CD4-positive, alpha-beta T cell (primary cell): Measurements from ENCODE around the gene B3GALT5. TPM values are rescaled to one million over a fixed set of nuclear protein-coding genes. Genes with fewer than 3 reads are reported as not detected.

ENCODE experiments used
- ATAC-seq: fragments of 200-7000 bp; cut with Tn5 transposase; one replicate; pipeline ENCODE4 v1.10.0; 2022; ENCODE audit warnings: mild to moderate bottlenecking; ENCODE audit not compliant: poor library complexity
- CTCF ChIA-PET: fragments of 350-600 bp; sonication (Branson Sonifier 250); formaldehyde crosslinking; loops from one replicate; lab custom pipeline; 2021; ENCODE audit warnings: antibody characterized with exemption, inconsistent platforms; lab: Charles Lee
- POLR2A ChIA-PET: fragments of 350-600 bp; sonication (Branson Sonifier 250); formaldehyde crosslinking; loops from one replicate; lab custom pipeline; 2021; ENCODE audit warnings: antibody characterized with exemption, inconsistent platforms; lab: Charles Lee
- DNase-seq, 14 experiments: peaks; one replicate each; pipeline ENCODE4 v3.0.0-alpha.2; 2013 to 2020; ENCODE audit warnings: mixed read lengths in 2 of 14
- H3K27ac ChIP-seq, 2 donors: one replicate each; pipeline versions ENCODE4 v1.5.1 to v1.7.0; 2013; ENCODE audit warnings: low read length in 2 of 2, low read depth in 1 of 2, mild to moderate bottlenecking in 1 of 2
- H3K27me3 ChIP-seq, 2 experiments: 1 replicate in 1 of 2; 2 replicates in 1 of 2; pipeline versions ENCODE4 v1.6.1 to v1.7.0; 2013; ENCODE audit warnings: low read length in 2 of 2, control low read depth in 1 of 2, mild to moderate bottlenecking in 1 of 2, moderate library complexity in 1 of 2; ENCODE audit not compliant: insufficient read depth in 2 of 2, control insufficient read depth in 1 of 2
- H3K36me3 ChIP-seq: one replicate; pipeline ENCODE4 v1.6.1; 2013; ENCODE audit warnings: low read length, control low read depth; ENCODE audit not compliant: insufficient read depth
- H3K4me1 ChIP-seq: one replicate; pipeline ENCODE4 v1.6.1; 2013; ENCODE audit warnings: low read length, control low read depth; ENCODE audit not compliant: insufficient read depth
- H3K4me3 ChIP-seq: one replicate; pipeline ENCODE4 v1.5.1; 2013; ENCODE audit warnings: mild to moderate bottlenecking, low read length, moderate library complexity
- H3K9me3 ChIP-seq, 2 experiments: 1 replicate in 1 of 2; 2 replicates in 1 of 2; pipeline versions ENCODE4 v1.6.1 to v1.7.0; 2013; ENCODE audit warnings: low read length in 2 of 2, mild to moderate bottlenecking in 2 of 2, control low read depth in 1 of 2, moderate library complexity in 1 of 2; ENCODE audit not compliant: control insufficient read depth in 1 of 2, insufficient read depth in 1 of 2
- H3K27ac Mint-ChIP-seq: one replicate; pipeline ENCODE4 v1.8.0; 2020; ENCODE audit warnings: mixed read lengths
- H3K27me3 Mint-ChIP-seq: one replicate; pipeline ENCODE4 v1.8.0; 2021; ENCODE audit warnings: mixed read lengths
- H3K36me3 Mint-ChIP-seq: one replicate; pipeline ENCODE4 v1.8.0; 2021; ENCODE audit warnings: low read depth, mixed read lengths
- H3K4me1 Mint-ChIP-seq: one replicate; pipeline ENCODE4 v1.8.0; 2021; ENCODE audit warnings: low read depth, mixed read lengths
- H3K4me3 Mint-ChIP-seq: one replicate; pipeline ENCODE4 v1.8.0; 2020; ENCODE audit warnings: mild to moderate bottlenecking, mixed read lengths
- H3K9me3 Mint-ChIP-seq: one replicate; pipeline ENCODE4 v1.8.0; 2020; ENCODE audit warnings: mixed read lengths
- CTCF ChIP-seq: fragments of 200-600 bp; IDR thresholded peaks from one replicate; pipeline ENCODE4 v1.8.0; 2022; ENCODE audit warnings: antibody characterized with exemption, mild to moderate bottlenecking
- intact Hi-C, 2 experiments: fragments of 100-400 bp; cut with DNase I in 1 of 2; cut with micrococcal nuclease in 1 of 2; formaldehyde crosslinking; loops; one replicate each; pipeline versions ENCODE4 v1.15.1 to v1.9.0; 2023 to 2025; cut with DNase I, micrococcal nuclease
- total RNA-seq, 174 experiments: library from RNA in 2 of 174; stranded (reverse) in 2 of 174; gene quantifications; one replicate each; pipeline ENCODE4 v1.2.3 and lab custom pipeline; 2021 to 2026

The B3GALT5 gene
- total RNA-seq, 2 experiments from 2014 or later = not detected

- peaks cover 43% of the 10 kb centered on the region for H3K27me3 Mint-ChIP-seq
- no peak for TF ChIP-seq CTCF
- Histone ChIP-seq H3K27me3 (peaks cover 0 to 3% of the 10 kb centered on the region in 2 experiments), H3K4me3 (no peak overlapping the region), H3K4me1 (no peaks in the 10 kb centered on the region), H3K9me3 (peaks cover 0 to 14% of the 10 kb centered on the region in 2 experiments), H3K36me3 (no peaks in the 10 kb centered on the region), H3K27ac (no peak overlapping the region)
- no peak for ATAC-seq
- H3K4me1 Mint-ChIP-seq = no peaks in the 10 kb centered on the region
- ChIA-PET CTCF (interaction anchor here (1.1 kb wide), 1 partner anchor 9 kb away, joined by 3 read pairs; no protein-coding TSS in a partner anchor), POLR2A (no interaction called here)
- H3K4me3 Mint-ChIP-seq = no peak overlapping the region
- no peak for DNase-seq
- H3K36me3 Mint-ChIP-seq = no peaks in the 10 kb centered on the region
- intact Hi-C loops = no loop called here
- no peaks in the 10 kb centered on the region for H3K9me3 Mint-ChIP-seq
- no peak overlapping the region for H3K27ac Mint-ChIP-seq
Observed at GRCh38 chr21:39640754-39641153, 28.0 kb downstream of the B3GALT5 start.

DNA sequence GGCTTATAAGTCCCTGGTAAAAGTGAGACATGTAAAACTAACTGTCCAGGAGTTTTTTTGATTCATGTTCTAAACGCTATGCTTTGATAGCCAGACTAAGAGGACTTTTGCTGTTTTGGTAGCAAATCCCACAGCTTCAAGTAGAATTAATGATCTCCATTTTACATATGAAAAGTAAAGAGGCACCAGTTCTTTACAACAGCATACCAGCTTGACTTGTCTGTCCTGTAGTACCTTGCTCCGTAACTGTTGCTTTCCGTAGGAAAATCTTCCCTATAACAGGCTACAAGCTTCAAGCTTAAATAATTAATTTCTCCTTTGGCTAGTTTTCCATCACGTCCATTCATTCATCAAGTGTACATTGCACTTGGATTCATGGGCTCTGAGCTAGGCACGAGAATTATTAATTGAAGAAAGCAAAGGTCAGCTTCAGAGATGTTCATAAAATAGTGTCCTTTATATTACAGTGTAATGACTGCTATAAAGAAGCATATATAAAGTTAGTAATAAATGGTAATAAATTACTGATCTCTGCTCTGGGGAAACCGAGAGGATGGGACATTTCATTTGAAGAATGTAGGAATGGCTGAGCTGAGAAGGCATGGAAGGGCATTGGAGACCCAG is 29.2 kb downstream of the B3GALT5 start:
- no peak for DNase-seq
- Histone ChIP-seq H3K9me3 (peaks cover 0 to 20% of the 10 kb centered on the region in 2 experiments), H3K36me3 (no peaks in the 10 kb centered on the region), H3K4me3 (no peak overlapping the region), H3K27me3 (peaks cover 0 to 3% of the 10 kb centered on the region in 2 experiments), H3K27ac (no peak overlapping the region), H3K4me1 (no peaks in the 10 kb centered on the region)
- Mint-ChIP-seq H3K36me3 (no peaks in the 10 kb centered on the region), H3K9me3 (no peaks in the 10 kb centered on the region), H3K4me3 (no peak overlapping the region), H3K27ac (no peak overlapping the region), H3K27me3 (peaks cover 35% of the 10 kb centered on the region), H3K4me1 (no peaks in the 10 kb centered on the region)
- no peak for ATAC-seq
- ChIA-PET POLR2A (no interaction called here), CTCF (interaction anchor here (1.1 kb wide), 1 partner anchor 10 kb away, joined by 3 read pairs; no protein-coding TSS in a partner anchor)
- intact Hi-C loops = no loop called here
- TF ChIP-seq CTCF = no peak

GRCh38 chr21:39644062-39644560 is 31.4 kb downstream of the B3GALT5 start:
- H3K27ac ChIP-seq = no peak overlapping the region
- intact Hi-C loops = no loop called here
- Mint-ChIP-seq H3K27me3 (peaks cover 24% of the 10 kb centered on the region), H3K27ac (no peak overlapping the region), H3K36me3 (no peaks in the 10 kb centered on the region), H3K4me1 (no peaks in the 10 kb centered on the region), H3K9me3 (no peaks in the 10 kb centered on the region), H3K4me3 (no peak overlapping the region)
- ATAC-seq (no peak), DNase-seq (no peak)
- peaks cover 0 to 3% of the 10 kb centered on the region in 2 experiments for H3K27me3 ChIP-seq
- H3K9me3 ChIP-seq = peaks cover 0 to 17% of the 10 kb centered on the region in 2 experiments
- ChIA-PET CTCF (no interaction called here), POLR2A (no interaction called here)
- no peak overlapping the region for H3K4me3 ChIP-seq
- no peaks in the 10 kb centered on the region for H3K4me1 ChIP-seq
- H3K36me3 ChIP-seq = no peaks in the 10 kb centered on the region
- no peak for TF ChIP-seq CTCF
